ENCODE measurements around the gene ANO9.

DNA sequence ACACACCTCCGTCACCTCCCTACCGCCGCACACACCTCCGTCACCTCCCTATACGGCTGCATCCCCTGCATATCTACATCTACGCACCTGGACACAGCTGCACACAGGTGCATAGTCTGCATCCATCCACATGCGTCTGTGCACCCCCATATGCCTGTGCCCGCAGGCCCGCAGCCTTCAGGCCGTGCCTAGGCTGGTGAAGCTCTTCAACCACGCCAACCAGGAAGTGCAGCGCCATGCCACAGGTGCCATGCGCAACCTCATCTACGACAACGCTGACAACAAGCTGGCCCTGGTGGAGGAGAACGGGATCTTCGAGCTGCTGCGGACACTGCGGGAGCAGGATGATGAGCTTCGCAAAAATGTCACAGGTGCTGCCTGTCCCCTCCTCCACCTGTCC is 43.0 kb downstream of the ANO9 start:
- TF ChIP-seq, protein P1, sequence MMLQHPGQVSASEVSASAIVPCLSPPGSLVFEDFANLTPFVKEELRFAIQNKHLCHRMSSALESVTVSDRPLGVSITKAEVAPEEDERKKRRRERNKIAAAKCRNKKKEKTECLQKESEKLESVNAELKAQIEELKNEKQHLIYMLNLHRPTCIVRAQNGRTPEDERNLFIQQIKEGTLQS (IDR thresholded peaks at IDR 0.05) = no peak
- TF ChIP-seq, protein P2, sequence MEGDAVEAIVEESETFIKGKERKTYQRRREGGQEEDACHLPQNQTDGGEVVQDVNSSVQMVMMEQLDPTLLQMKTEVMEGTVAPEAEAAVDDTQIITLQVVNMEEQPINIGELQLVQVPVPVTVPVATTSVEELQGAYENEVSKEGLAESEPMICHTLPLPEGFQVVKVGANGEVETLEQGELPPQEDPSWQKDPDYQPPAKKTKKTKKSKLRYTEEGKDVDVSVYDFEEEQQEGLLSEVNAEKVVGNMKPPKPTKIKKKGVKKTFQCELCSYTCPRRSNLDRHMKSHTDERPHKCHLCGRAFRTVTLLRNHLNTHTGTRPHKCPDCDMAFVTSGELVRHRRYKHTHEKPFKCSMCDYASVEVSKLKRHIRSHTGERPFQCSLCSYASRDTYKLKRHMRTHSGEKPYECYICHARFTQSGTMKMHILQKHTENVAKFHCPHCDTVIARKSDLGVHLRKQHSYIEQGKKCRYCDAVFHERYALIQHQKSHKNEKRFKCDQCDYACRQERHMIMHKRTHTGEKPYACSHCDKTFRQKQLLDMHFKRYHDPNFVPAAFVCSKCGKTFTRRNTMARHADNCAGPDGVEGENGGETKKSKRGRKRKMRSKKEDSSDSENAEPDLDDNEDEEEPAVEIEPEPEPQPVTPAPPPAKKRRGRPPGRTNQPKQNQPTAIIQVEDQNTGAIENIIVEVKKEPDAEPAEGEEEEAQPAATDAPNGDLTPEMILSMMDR (IDR thresholded peaks at IDR 0.05; ENCODE audit: low read depth, low read length, missing input control) = no peak
- TF ChIP-seq, protein P3, sequence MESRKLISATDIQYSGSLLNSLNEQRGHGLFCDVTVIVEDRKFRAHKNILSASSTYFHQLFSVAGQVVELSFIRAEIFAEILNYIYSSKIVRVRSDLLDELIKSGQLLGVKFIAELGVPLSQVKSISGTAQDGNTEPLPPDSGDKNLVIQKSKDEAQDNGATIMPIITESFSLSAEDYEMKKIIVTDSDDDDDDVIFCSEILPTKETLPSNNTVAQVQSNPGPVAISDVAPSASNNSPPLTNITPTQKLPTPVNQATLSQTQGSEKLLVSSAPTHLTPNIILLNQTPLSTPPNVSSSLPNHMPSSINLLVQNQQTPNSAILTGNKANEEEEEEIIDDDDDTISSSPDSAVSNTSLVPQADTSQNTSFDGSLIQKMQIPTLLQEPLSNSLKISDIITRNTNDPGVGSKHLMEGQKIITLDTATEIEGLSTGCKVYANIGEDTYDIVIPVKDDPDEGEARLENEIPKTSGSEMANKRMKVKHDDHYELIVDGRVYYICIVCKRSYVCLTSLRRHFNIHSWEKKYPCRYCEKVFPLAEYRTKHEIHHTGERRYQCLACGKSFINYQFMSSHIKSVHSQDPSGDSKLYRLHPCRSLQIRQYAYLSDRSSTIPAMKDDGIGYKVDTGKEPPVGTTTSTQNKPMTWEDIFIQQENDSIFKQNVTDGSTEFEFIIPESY (IDR thresholded peaks at IDR 0.05) = no peak
- TF ChIP-seq, protein P4, sequence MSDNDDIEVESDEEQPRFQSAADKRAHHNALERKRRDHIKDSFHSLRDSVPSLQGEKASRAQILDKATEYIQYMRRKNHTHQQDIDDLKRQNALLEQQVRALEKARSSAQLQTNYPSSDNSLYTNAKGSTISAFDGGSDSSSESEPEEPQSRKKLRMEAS (IDR thresholded peaks at IDR 0.05) = no peak
- no peak for TF ChIP-seq RAD21 (IDR thresholded peaks at IDR 0.05)
- TF ChIP-seq SP1 (IDR thresholded peaks at IDR 0.05) = no peak
- no peak for TF ChIP-seq YY1 (IDR thresholded peaks at IDR 0.05)
- TF ChIP-seq RXRA (IDR thresholded peaks at IDR 0.05) = no peak

Measured in liver (tissue), 3 donors.